WI38 (cell line): ENCODE data around the gene TARP.
"Not testable (repeated sequence)": the region's sequence is repeated elsewhere in the genome, so short reads cannot be mapped to it uniquely, and the experiment has no call there.

ENCODE experiments used
- H3K4me3 ChIP-seq: 2 replicates; pipeline ENCODE4 v1.5.1; 2011; ENCODE audit warnings: low read depth, mild to moderate bottlenecking, control low read depth, low read length
- CTCF ChIP-seq: IDR thresholded peaks from 2 replicates; pipeline ENCODE4 v1.5.1; 2012; ENCODE audit warnings: low read depth, mild to moderate bottlenecking, control low read depth, low read length

Gene TARP

GRCh38 chr7:38235606-38236005, 37.8 kb downstream of the TARP start:
- TF ChIP-seq CTCF: no peak
- H3K4me3 ChIP-seq: no peak overlapping the region

GRCh38 chr7:38234759-38235158, 38.7 kb downstream of the TARP start:
- not testable (repeated sequence) for H3K4me3 ChIP-seq

GRCh38 chr7:38232502-38233366, 40.7 kb downstream of the TARP start:
- no peak overlapping the region for H3K4me3 ChIP-seq
- no peak for TF ChIP-seq CTCF

GRCh38 chr7:38229884-38230642, 43.4 kb downstream of the TARP start:
- no peak for TF ChIP-seq CTCF
- no peak overlapping the region for H3K4me3 ChIP-seq

GRCh38 chr7:38229386-38229785, 44.0 kb downstream of the TARP start:
- TF ChIP-seq CTCF: no peak

GRCh38 chr7:38224392-38224791, 49.0 kb downstream of the TARP start:
- TF ChIP-seq CTCF: no peak
- no peak overlapping the region for H3K4me3 ChIP-seq

More at GRCh38 chr7:38229386-38229785, 44.0 kb downstream of the TARP start:
- H3K4me3 ChIP-seq: no peak overlapping the region

GRCh38 chr7:38223306-38223705, 50.1 kb downstream of the TARP start:
- TF ChIP-seq CTCF: no peak
- no peak overlapping the region for H3K4me3 ChIP-seq
